Measurements from ENCODE around the gene FBXO10. TPM values are rescaled to one million over a fixed set of nuclear protein-coding genes. Genes with fewer than 3 reads are reported as not detected.

The FBXO10 gene
- total RNA-seq, 1 donor = 28.6 TPM

DNA sequence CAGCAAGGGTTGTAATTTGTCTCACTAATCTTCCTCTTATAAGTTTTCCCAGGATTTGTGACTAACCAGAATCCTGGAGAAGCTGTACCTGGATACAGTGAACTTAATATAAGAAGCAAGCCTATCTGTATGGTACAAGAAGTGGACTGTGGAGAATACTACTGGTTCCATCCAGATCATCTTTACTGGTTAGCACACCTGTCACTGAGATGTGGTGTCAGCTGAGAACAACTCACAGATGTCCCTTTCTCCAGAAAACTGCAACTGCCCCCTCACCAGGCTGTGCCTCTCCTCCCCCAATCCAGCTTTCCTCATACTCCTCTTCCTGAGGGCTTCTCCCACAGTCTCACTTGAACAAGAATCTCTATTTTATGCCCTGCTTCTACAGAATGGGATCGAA lies 4.9 kb downstream of the FBXO10 start:
- no peak for TF ChIP-seq CTCF (IDR thresholded peaks at IDR 0.05; ENCODE audit: extremely low read depth, low read depth, low read length)
- H3K9me3 ChIP-seq (ENCODE audit: low read depth, low read length) = no peaks in the 10 kb centered on the region
- H3K4me1 ChIP-seq (ENCODE audit: insufficient read depth, low read length) = peaks cover 20% of the 10 kb centered on the region
- H4K20me1 ChIP-seq (ENCODE audit: insufficient read depth, low read length) = peaks cover 22% of the 10 kb centered on the region
- H2AFZ ChIP-seq (ENCODE audit: low read length) = no peak overlapping the region
- no peak overlapping the region for H3K4me2 ChIP-seq (ENCODE audit: insufficient read depth, low read length)
- no peak overlapping the region for H3K27ac ChIP-seq (ENCODE audit: low read depth, low read length)
- peaks cover 56% of the 10 kb centered on the region for H3K79me2 ChIP-seq (ENCODE audit: insufficient read depth, low read length)
- no peak overlapping the region for H3K4me3 ChIP-seq (ENCODE audit: insufficient read depth, low read length)
- H3K36me3 ChIP-seq (ENCODE audit: insufficient read depth, low read length) = no peaks in the 10 kb centered on the region
- H3K27me3 ChIP-seq (ENCODE audit: insufficient read depth, low read length) = no peaks in the 10 kb centered on the region
- no peak for DNase-seq (ENCODE audit: insufficient read length, low spot score, missing footprints)

GRCh38 chr9:37566716-37567115 lies 9.5 kb downstream of the FBXO10 start:
- Histone ChIP-seq H3K27me3 (ENCODE audit: insufficient read depth, low read length) (no peaks in the 10 kb centered on the region), H4K20me1 (ENCODE audit: insufficient read depth, low read length) (peaks cover 24% of the 10 kb centered on the region), H3K9me3 (ENCODE audit: low read depth, low read length) (no peaks in the 10 kb centered on the region), H3K4me2 (ENCODE audit: insufficient read depth, low read length) (no peak overlapping the region), H3K4me3 (ENCODE audit: insufficient read depth, low read length) (no peak overlapping the region), H2AFZ (ENCODE audit: low read length) (no peak overlapping the region), H3K27ac (ENCODE audit: low read depth, low read length) (no peak overlapping the region), H3K79me2 (ENCODE audit: insufficient read depth, low read length) (peaks cover 37% of the 10 kb centered on the region), H3K4me1 (ENCODE audit: insufficient read depth, low read length) (no peaks in the 10 kb centered on the region), H3K36me3 (ENCODE audit: insufficient read depth, low read length) (no peaks in the 10 kb centered on the region)
- TF ChIP-seq CTCF (IDR thresholded peaks at IDR 0.05; ENCODE audit: extremely low read depth, low read depth, low read length) = no peak
- no peak for DNase-seq (ENCODE audit: insufficient read length, low spot score, missing footprints)

DNA sequence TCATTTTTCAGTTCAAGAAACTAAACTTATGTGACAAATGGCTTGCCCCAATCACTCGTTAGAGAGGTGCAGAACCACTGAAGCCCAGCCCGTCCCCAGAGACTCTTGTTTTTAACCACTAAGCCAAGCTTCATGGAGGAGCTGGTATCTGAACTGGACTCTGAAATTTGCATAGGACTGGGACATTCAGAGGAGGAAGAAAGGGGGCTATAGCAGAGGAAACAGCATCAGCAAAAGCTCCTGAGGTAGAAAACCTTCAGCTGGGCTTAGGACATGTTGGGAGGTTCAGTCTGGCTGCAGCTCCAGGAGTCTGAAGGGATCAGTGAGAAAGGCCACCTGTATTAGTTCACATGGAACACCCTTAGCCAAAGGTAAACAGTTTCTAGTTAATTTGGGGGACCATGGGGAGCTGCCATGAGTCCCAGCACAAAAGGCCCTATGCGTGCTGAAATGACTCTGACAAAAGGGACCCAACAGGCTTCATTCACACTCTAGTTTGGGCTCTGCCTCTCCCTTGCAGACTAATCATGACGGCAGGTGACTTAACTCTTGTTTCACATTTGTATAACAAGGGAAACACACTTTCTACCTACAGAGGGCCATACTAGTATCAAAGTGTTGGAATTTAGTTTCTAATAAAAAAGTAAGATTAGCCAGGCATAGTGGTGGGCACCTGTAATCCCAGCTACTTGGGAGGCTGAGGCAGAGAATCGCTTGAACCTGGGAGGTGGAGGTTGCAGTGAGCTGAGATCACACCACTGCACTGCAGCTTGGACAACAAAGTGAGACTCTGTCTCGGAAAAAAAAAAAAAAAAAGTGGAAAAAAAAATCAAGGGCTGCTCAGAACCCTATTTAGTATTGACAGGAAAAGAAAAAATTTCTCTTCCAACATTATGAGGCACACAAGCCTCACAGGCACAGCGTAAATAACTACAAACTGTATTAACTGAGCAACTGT lies 10.2 kb downstream of the FBXO10 start:
- TF ChIP-seq CTCF (IDR thresholded peaks at IDR 0.05; ENCODE audit: extremely low read depth, low read depth, low read length) = no peak
- Histone ChIP-seq H3K4me2 (ENCODE audit: insufficient read depth, low read length) (no peak overlapping the region), H3K27ac (ENCODE audit: low read depth, low read length) (no peak overlapping the region), H4K20me1 (ENCODE audit: insufficient read depth, low read length) (peaks cover 20% of the 10 kb centered on the region), H3K79me2 (ENCODE audit: insufficient read depth, low read length) (peaks cover 31% of the 10 kb centered on the region), H3K9me3 (ENCODE audit: low read depth, low read length) (no peaks in the 10 kb centered on the region), H3K4me3 (ENCODE audit: insufficient read depth, low read length) (no peak overlapping the region), H3K36me3 (ENCODE audit: insufficient read depth, low read length) (no peaks in the 10 kb centered on the region), H3K27me3 (ENCODE audit: insufficient read depth, low read length) (no peaks in the 10 kb centered on the region), H3K4me1 (ENCODE audit: insufficient read depth, low read length) (no peaks in the 10 kb centered on the region), H2AFZ (ENCODE audit: low read length) (no peak overlapping the region)
- no peak for DNase-seq (ENCODE audit: insufficient read length, low spot score, missing footprints)

GRCh38 chr9:37564916-37565315 lies 11.3 kb downstream of the FBXO10 start:
- no peaks in the 10 kb centered on the region for H3K9me3 ChIP-seq (ENCODE audit: low read depth, low read length)
- H3K79me2 ChIP-seq (ENCODE audit: insufficient read depth, low read length) = peaks cover 26% of the 10 kb centered on the region
- H3K4me3 ChIP-seq (ENCODE audit: insufficient read depth, low read length) = no peak overlapping the region
- H4K20me1 ChIP-seq (ENCODE audit: insufficient read depth, low read length) = peaks cover 19% of the 10 kb centered on the region
- no peaks in the 10 kb centered on the region for H3K4me1 ChIP-seq (ENCODE audit: insufficient read depth, low read length)
- H3K4me2 ChIP-seq (ENCODE audit: insufficient read depth, low read length) = no peak overlapping the region
- no peaks in the 10 kb centered on the region for H3K27me3 ChIP-seq (ENCODE audit: insufficient read depth, low read length)
- DNase-seq (ENCODE audit: insufficient read length, low spot score, missing footprints) = no peak
- no peak overlapping the region for H3K27ac ChIP-seq (ENCODE audit: low read depth, low read length)
- no peak for TF ChIP-seq CTCF (IDR thresholded peaks at IDR 0.05; ENCODE audit: extremely low read depth, low read depth, low read length)
- no peaks in the 10 kb centered on the region for H3K36me3 ChIP-seq (ENCODE audit: insufficient read depth, low read length)
- H2AFZ ChIP-seq (ENCODE audit: low read length) = no peak overlapping the region
